ENCODE data around the gene ARHGAP24.
"Not testable (repeated sequence)": the region's sequence is repeated elsewhere in the genome, so short reads cannot be mapped to it uniquely, and the experiment has no call there.

The ARHGAP24 gene

DNA sequence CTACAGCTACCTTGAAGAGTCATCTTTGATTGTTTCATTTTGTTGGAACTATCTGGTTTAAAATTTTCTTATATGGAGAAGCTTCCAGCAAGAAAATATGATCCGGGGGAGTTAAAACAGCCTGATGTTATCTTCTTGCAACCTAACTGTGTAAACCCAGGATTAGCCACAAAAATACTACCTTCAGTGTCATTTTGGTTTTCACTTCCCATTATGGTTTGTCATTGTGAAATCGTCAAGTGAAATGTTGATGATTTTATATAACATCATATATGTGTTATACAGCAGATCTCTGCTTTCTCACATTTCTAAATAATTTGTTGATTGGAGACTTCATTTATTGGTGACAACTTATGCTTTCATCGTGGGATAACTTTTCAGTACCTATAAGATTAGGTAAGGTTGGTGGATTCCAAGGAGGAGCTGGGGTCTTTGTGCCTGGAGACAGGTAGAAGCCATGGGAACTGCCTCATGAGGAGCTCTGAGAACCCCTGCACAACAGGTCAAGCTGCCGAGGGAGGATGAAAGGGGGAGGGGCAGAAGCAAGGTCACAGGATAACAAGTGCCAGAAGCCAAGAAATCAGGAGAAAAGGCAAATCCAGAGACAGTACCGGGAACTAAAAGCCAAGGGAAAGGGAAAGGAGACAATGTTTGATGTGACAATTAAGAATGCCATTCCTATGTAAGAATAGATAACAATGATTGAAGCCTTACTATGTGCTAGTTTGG is 7.2 kb downstream of the ARHGAP24 start:
- DNase-seq (ENCODE audit: low read depth in 1 of 2, low spot score in 1 of 2): no peak

GRCh38 chr4:85486425-85487086 is 11.6 kb downstream of the ARHGAP24 start:
- no peak for DNase-seq (ENCODE audit: low read depth in 1 of 2, low spot score in 1 of 2)

DNA sequence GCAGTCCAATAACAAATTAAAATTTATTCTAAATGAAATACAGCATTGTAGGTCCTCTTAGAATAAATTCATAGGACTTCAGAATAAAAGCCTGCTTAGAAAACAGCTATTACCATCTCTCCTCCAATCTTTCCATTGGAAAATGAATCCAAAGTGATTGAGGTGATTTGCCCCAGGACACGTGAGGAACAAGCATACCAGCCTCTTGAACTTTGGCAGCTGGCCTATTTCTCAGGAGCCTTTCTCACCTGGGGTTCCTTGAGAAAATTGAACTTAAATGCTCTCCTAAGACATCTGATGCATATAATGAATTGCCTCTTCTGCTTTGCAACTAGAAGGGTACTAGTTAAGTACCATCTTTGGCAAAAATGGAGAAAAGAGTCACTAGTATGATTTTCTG is 13.5 kb downstream of the ARHGAP24 start:
- DNase-seq (ENCODE audit: low read depth in 1 of 2, low spot score in 1 of 2): no peak

DNA sequence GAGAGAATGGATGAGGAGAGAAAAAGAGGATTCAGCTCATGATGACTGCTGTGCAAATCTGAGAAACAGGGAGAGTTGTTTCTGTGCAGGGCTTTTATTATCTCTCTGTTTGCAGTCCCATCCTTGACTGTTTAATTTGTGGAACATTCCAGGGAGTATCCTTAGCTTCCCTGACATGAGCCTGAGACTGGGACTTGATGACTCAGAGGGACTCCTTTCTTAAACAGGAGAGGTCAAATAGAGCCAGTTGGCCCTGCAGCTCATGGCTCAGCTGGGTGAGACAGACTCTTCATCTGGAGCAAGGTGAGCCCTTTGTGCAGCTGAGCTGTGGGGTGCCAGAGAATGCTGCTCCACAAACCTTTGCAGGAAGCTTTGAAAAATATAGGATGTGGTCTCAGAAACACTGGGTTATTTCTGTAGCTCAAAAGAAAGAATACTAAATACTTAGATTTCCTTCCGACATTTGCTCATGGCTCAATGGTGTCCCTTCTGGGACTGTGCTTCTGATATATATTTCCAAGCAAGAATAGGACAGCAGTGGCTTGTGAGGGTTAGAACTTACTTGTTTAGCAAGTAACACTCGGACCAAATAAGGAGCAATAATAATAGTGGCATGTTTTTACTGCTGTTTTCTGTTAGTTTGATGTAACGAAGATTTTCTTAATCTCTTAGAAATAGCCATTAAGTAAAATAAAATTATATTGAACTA is 14.5 kb downstream of the ARHGAP24 start:
- no peak for DNase-seq (ENCODE audit: low read depth in 1 of 2, low spot score in 1 of 2)

GRCh38 chr4:85491527-85491926 is 16.6 kb downstream of the ARHGAP24 start:
- DNase-seq (ENCODE audit: low read depth in 1 of 2, low spot score in 1 of 2): no peak

DNA sequence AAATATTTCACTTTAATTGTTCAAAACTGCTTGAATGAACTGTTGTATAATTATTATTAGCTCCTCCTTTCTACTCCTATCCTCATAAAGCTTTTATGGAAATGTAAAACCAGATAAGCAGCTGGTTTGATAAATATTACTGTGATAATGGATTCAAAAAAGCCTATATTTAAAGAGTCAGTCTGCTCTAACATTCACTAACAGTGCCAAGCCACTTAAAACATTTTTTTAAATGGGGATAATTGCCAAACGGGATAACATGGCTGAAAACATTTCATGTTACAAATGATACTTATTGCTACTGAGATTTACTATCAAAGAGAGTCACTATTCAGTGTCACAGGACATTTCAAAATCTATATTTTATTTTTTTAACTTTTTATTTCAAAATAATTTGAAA is 17.4 kb downstream of the ARHGAP24 start:
- no peak for DNase-seq (ENCODE audit: low read depth in 1 of 2, low spot score in 1 of 2)

- no peak for DNase-seq (ENCODE audit: low read depth in 1 of 2, low spot score in 1 of 2)
These were observed 20.7 kb downstream of the ARHGAP24 start for GRCh38 chr4:85495621-85496020.

DNA sequence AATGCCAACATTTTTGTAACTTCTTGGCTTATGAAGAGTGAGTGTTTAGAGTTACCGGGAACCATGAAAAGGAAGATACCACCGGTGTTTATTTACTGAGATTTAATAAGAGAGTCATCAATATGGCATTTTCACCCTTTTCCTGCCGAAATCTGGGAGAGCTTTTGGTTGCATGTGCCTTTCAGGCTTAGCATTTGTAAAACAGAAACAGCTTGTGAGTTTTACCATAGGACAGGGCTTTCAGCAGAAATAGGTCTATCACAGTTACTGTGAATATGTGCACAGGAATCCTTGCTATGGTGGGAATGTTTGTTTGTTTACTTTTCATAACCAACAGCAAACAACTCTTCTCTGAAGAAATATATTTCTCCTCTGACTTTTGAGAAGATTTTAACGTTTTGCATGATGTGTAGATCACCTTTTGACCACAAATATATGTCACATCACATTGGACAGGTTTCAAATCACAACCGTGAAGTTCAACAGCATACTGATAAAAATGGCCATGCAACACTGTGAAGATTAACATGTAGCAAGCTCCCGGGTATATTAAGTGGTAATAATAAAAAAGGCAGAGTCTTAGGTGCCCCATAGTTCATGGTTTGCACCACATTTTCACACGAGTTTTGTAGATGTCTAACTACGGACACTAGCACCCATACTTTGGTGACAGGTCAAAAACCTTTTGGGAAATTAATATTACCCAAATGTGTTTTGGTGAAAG is 21.3 kb downstream of the ARHGAP24 start:
- no peak for DNase-seq (ENCODE audit: low read depth in 1 of 2, low spot score in 1 of 2)

DNA sequence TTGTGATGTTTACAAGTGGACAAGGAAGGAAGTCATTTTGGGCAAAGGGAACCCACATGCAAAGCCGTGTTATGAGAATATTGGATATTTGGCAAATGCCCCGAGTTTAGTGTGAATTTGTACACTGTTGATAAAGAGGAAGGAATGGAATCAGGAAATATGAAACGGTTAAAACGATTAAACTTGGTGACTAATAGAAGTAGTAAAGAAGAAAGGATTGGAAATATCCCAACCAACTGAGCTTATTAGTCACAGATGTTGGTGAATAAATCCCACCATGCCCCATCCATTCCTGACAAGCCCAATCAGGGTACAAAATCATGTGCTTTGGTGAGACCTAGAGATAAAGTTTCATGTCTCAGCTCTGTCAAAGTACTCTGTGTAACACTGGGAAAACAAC is 22.0 kb downstream of the ARHGAP24 start:
- no peak for DNase-seq (ENCODE audit: low read depth in 1 of 2, low spot score in 1 of 2)

- no peak for DNase-seq (ENCODE audit: low read depth in 1 of 2, low spot score in 1 of 2)
These were observed 23.3 kb downstream of the ARHGAP24 start for GRCh38 chr4:85498068-85498733.

GRCh38 chr4:85499573-85499972 is 24.6 kb downstream of the ARHGAP24 start:
- no peak for DNase-seq (ENCODE audit: low read depth in 1 of 2, low spot score in 1 of 2)

- no peak for DNase-seq (ENCODE audit: low read depth in 1 of 2, low spot score in 1 of 2)
These were observed 25.3 kb downstream of the ARHGAP24 start for GRCh38 chr4:85500110-85500867.

- DNase-seq (ENCODE audit: low read depth in 1 of 2, low spot score in 1 of 2): not testable (repeated sequence)
These were observed 26.2 kb downstream of the ARHGAP24 start for GRCh38 chr4:85501145-85501544.

GRCh38 chr4:85508654-85509053 is 33.7 kb downstream of the ARHGAP24 start:
- DNase-seq (ENCODE audit: low read depth in 1 of 2, low spot score in 1 of 2): no peak

DNA sequence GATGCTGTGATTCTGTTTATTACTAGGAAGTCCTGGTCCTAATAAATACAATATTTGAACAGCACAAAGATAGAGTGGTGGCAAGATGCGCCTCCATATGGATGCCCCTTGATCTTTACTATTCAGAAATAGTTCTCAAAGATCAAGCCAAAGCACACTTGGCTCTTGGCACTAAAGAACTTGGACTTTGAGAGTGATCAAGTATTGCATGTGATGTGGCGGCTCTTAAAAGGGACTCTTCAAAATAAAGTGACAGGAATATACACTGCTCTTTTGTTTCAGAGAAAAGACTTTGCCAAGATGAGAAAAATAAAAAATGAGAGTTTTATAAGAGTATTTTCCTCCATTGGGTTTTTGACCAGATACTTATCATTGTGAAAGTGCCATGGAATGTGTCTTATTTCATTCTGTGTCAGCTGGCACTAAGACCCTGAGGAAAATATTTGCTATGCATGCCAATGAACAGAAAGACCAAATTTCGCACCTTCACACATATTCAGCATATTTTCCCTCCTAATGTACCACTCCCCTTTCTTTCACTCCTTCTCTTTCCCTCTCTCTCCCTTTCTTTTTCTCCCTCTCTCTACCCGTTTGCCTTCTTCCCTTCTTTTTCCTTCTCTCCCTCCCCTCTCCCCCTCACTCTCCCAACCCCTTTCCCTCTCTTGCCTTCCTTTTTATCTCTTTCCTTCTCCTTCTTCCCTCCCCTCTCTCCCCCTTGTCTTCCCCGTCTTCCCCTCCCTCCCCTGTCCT is 35.1 kb downstream of the ARHGAP24 start:
- no peak for DNase-seq (ENCODE audit: low read depth in 1 of 2, low spot score in 1 of 2)

GRCh38 chr4:85510632-85510984 is 35.7 kb downstream of the ARHGAP24 start:
- no peak for DNase-seq (ENCODE audit: low read depth in 1 of 2, low spot score in 1 of 2)

GRCh38 chr4:85512446-85513205 is 37.7 kb downstream of the ARHGAP24 start:
- DNase-seq (ENCODE audit: low read depth in 1 of 2, low spot score in 1 of 2): no peak

DNA sequence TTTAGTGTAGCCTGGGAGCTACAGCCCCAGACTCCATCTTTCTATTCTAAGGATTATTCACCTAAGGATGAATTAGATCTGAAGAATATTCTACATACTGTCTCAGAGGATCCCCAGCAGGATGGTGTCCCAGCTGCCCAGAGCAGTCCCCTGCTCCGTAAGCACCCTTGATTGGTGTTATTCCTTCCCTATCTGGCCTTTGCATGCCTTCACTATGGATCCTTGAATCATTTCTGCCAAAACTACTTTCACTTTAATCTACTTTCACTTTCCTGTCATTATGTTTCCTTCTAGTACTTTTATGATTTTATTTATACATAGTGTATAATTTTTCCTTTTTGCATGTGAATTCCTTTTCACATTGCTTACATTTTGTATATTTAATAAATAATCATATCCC is 39.2 kb downstream of the ARHGAP24 start:
- DNase-seq (ENCODE audit: low read depth in 1 of 2, low spot score in 1 of 2): no peak

GRCh38 chr4:85514783-85515182 is 39.8 kb downstream of the ARHGAP24 start:
- DNase-seq (ENCODE audit: low read depth in 1 of 2, low spot score in 1 of 2): no peak
